ENCODE results near the gene MACO1.

MACO1 gene

GRCh38 chr1:25461849-25462248 lies 31.2 kb downstream of the MACO1 start:
- Histone ChIP-seq H3K27ac (no peak overlapping the region), H3K36me3 (peaks cover 85% of the 10 kb centered on the region), H3K9ac (no peak overlapping the region), H4K20me1 (peaks cover 65% of the 10 kb centered on the region), H3K4me2 (no peak overlapping the region), H3K9me3 (0 out of 2 replicates have a peak, but pooled peaks cover 10% of the 10 kb centered on the region), H3K27me3 (no peaks in the 10 kb centered on the region), H3K4me1 (no peaks in the 10 kb centered on the region), H3K4me3 (no peak overlapping the region)
- TF ChIP-seq Cebpa-rat (IDR thresholded peaks at IDR 0.05), result no peak

- peaks cover 73% of the 10 kb centered on the region for H4K20me1 ChIP-seq
- H3K9me3 ChIP-seq, result 0 out of 2 replicates have a peak, but pooled peaks cover 10% of the 10 kb centered on the region
- no peaks in the 10 kb centered on the region for H3K4me1 ChIP-seq
- no peak overlapping the region for H3K4me3 ChIP-seq
- no peak overlapping the region for H3K27ac ChIP-seq
- no peak overlapping the region for H3K4me2 ChIP-seq
- no peaks in the 10 kb centered on the region for H3K27me3 ChIP-seq
- TF ChIP-seq Cebpa-rat (IDR thresholded peaks at IDR 0.05), result no peak
- no peak overlapping the region for H3K9ac ChIP-seq
- peaks cover 84% of the 10 kb centered on the region for H3K36me3 ChIP-seq
Observed at GRCh38 chr1:25462732-25463131, 32.0 kb downstream of the MACO1 start.

DNA sequence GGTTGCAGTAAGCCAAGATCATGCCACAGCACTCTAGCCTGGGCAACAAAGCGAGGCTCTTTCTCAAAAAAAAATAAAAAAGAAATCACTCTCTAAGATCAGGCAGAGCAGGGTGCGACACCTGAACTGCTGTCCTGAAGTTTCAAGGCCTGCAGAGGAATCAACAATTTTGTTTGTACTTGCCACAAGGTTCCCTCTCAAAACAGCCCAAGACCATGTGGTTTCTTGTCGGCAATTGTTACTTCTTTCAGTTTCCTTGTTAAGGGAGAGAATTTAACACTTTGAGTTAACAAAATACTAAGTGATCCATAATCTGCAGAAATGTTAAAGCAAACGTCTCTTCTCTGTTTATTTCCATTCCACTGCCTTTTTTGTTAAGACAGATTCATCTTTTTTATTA lies 36.5 kb downstream of the MACO1 start:
- H3K4me3 ChIP-seq, result no peak overlapping the region
- H3K27ac ChIP-seq, result no peak overlapping the region
- peaks cover 91% of the 10 kb centered on the region for H3K36me3 ChIP-seq
- no peaks in the 10 kb centered on the region for H3K27me3 ChIP-seq
- H3K4me1 ChIP-seq, result no peaks in the 10 kb centered on the region
- peaks cover 80% of the 10 kb centered on the region for H4K20me1 ChIP-seq
- H3K9me3 ChIP-seq, result 0 out of 2 replicates have a peak, but pooled peaks cover 7% of the 10 kb centered on the region
- no peak overlapping the region for H3K9ac ChIP-seq
- no peak for TF ChIP-seq Cebpa-rat (IDR thresholded peaks at IDR 0.05)
- no peak overlapping the region for H3K4me2 ChIP-seq

- Histone ChIP-seq H3K9me3 (0 out of 2 replicates have a peak, but pooled peaks cover 7% of the 10 kb centered on the region), H4K20me1 (peaks cover 79% of the 10 kb centered on the region), H3K36me3 (peaks cover 87% of the 10 kb centered on the region), H3K4me1 (no peaks in the 10 kb centered on the region), H3K27me3 (no peaks in the 10 kb centered on the region), H3K27ac (no peak overlapping the region), H3K4me2 (no peak overlapping the region), H3K4me3 (no peak overlapping the region), H3K9ac (no peak overlapping the region)
- no peak for TF ChIP-seq Cebpa-rat (IDR thresholded peaks at IDR 0.05)
Observed at GRCh38 chr1:25467616-25468015, 36.9 kb downstream of the MACO1 start.

GRCh38 chr1:25468033-25468432 lies 37.3 kb downstream of the MACO1 start:
- Histone ChIP-seq H3K27ac (no peak overlapping the region), H3K4me2 (no peak overlapping the region), H3K27me3 (no peaks in the 10 kb centered on the region), H3K9ac (no peak overlapping the region), H3K4me3 (no peak overlapping the region), H3K4me1 (0 out of 2 replicates have a peak, but pooled peaks cover under 1% of the 10 kb centered on the region), H3K9me3 (0 out of 2 replicates have a peak, but pooled peaks cover 7% of the 10 kb centered on the region), H4K20me1 (peaks cover 79% of the 10 kb centered on the region), H3K36me3 (peaks cover 83% of the 10 kb centered on the region)
- TF ChIP-seq Cebpa-rat (IDR thresholded peaks at IDR 0.05), result no peak

GRCh38 chr1:25469177-25469576 lies 38.5 kb downstream of the MACO1 start:
- Histone ChIP-seq H3K9ac (no peak overlapping the region), H3K4me2 (no peak overlapping the region), H3K9me3 (0 out of 2 replicates have a peak, but pooled peaks cover 7% of the 10 kb centered on the region), H4K20me1 (peaks cover 83% of the 10 kb centered on the region), H3K27me3 (no peaks in the 10 kb centered on the region), H3K36me3 (peaks cover 79% of the 10 kb centered on the region), H3K27ac (no peak overlapping the region), H3K4me1 (peaks cover 10% of the 10 kb centered on the region; the same call in 1 of the 2 replicates), H3K4me3 (no peak overlapping the region)
- TF ChIP-seq Cebpa-rat (IDR thresholded peaks at IDR 0.05), result no peak

- no peak for TF ChIP-seq Cebpa-rat (IDR thresholded peaks at IDR 0.05)
- Histone ChIP-seq H3K27ac (no peak overlapping the region), H3K27me3 (no peaks in the 10 kb centered on the region), H4K20me1 (peaks cover 90% of the 10 kb centered on the region), H3K4me1 (peaks cover 10% of the 10 kb centered on the region; the same call in 1 of the 2 replicates), H3K36me3 (peaks cover 72% of the 10 kb centered on the region), H3K9ac (no peak overlapping the region), H3K4me2 (no peak overlapping the region), H3K9me3 (no peaks in the 10 kb centered on the region), H3K4me3 (no peak overlapping the region)
Observed at GRCh38 chr1:25472471-25472870, 41.8 kb downstream of the MACO1 start.

DNA sequence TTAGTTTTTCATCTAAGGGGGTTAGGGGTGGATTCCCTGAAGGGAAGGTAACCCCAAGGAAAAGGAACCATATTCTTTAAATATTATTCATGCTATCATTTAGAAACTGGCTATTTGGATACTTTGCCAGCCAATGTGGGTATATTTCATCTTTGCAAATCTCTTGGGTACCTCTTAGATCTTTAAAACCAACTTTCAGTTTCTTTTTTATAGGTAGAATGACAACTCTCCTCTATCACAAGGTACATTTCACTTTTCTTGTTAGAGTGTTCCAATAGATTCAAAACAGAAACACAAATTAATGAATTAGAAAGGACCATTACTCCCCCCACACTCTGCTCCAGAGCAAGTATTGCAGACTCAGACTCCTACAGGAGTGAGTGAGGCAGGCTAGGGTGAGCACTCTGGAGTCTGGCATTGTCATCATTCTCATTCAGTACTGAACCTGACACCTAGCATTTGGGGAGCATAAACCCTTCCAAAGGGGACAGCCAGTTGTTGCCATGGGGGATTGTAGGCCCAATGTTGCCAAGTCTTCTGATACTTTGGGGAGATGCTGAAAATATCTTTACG lies 43.0 kb downstream of the MACO1 start:
- peaks cover 72% of the 10 kb centered on the region for H3K36me3 ChIP-seq
- no peak overlapping the region for H3K9ac ChIP-seq
- no peaks in the 10 kb centered on the region for H3K27me3 ChIP-seq
- H3K4me1 ChIP-seq, result peaks cover 10% of the 10 kb centered on the region; the same call in 1 of the 2 replicates
- H3K4me2 ChIP-seq, result no peak overlapping the region
- no peak for TF ChIP-seq Cebpa-rat (IDR thresholded peaks at IDR 0.05)
- no peak overlapping the region for H3K27ac ChIP-seq
- no peak overlapping the region for H3K4me3 ChIP-seq
- H3K9me3 ChIP-seq, result no peaks in the 10 kb centered on the region
- H4K20me1 ChIP-seq, result peaks cover 90% of the 10 kb centered on the region

- Histone ChIP-seq H3K9me3 (no peaks in the 10 kb centered on the region), H3K36me3 (peaks cover 70% of the 10 kb centered on the region), H3K4me1 (peaks cover 10% of the 10 kb centered on the region; the same call in 1 of the 2 replicates), H3K4me3 (no peak overlapping the region), H3K4me2 (no peak overlapping the region), H3K9ac (no peak overlapping the region), H3K27me3 (no peaks in the 10 kb centered on the region), H4K20me1 (peaks cover 91% of the 10 kb centered on the region), H3K27ac (no peak overlapping the region)
- TF ChIP-seq Cebpa-rat (IDR thresholded peaks at IDR 0.05), result no peak
Observed at GRCh38 chr1:25474439-25475047, 43.8 kb downstream of the MACO1 start.

Measured in BLaER1 (cell line).